ENCODE data around the gene INTS7.

INTS7 gene

DNA sequence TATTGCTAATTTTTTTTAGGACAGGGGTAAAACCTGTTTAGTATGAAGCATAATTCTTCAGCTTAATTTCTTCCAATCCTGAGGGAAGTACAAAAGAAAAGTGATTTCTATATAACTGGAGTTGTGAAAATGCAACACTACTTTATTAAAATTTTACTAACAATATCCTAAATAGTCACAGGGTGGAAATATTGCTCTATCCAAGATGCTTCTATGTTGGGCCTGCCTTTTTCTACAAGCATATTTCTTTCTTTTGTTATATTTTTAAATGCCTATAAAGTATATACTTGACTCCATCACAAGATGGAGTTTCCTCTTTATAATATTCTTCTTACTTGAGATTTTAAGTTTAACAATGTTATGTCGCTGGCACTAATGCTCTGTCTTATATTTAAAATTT is 38.1 kb upstream of the INTS7 start:
- peak; percentile 15 for DNase-seq (ENCODE audit: low read depth)
- TF ChIP-seq, protein P1, sequence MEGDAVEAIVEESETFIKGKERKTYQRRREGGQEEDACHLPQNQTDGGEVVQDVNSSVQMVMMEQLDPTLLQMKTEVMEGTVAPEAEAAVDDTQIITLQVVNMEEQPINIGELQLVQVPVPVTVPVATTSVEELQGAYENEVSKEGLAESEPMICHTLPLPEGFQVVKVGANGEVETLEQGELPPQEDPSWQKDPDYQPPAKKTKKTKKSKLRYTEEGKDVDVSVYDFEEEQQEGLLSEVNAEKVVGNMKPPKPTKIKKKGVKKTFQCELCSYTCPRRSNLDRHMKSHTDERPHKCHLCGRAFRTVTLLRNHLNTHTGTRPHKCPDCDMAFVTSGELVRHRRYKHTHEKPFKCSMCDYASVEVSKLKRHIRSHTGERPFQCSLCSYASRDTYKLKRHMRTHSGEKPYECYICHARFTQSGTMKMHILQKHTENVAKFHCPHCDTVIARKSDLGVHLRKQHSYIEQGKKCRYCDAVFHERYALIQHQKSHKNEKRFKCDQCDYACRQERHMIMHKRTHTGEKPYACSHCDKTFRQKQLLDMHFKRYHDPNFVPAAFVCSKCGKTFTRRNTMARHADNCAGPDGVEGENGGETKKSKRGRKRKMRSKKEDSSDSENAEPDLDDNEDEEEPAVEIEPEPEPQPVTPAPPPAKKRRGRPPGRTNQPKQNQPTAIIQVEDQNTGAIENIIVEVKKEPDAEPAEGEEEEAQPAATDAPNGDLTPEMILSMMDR (conservative IDR thresholded peaks at IDR 0.05; ENCODE audit: control insufficient read depth, insufficient read depth, low read depth, low read length): no peak
- H3K4me3 ChIP-seq (ENCODE audit: control insufficient read depth, low read depth, low read length): no peak overlapping the region

GRCh38 chr1:212072047-212072446 is 36.7 kb upstream of the INTS7 start:
- TF ChIP-seq, protein P1 (conservative IDR thresholded peaks at IDR 0.05; ENCODE audit: control insufficient read depth, insufficient read depth, low read depth, low read length): no peak
- no peak overlapping the region for H3K4me3 ChIP-seq (ENCODE audit: control insufficient read depth, low read depth, low read length)
- DNase-seq (ENCODE audit: low read depth): no peak

GRCh38 chr1:212070720-212071302 is 35.5 kb upstream of the INTS7 start:
- DNase-seq (ENCODE audit: low read depth): peak; percentile 65
- H3K4me3 ChIP-seq (ENCODE audit: control insufficient read depth, low read depth, low read length): no peak overlapping the region
- TF ChIP-seq, protein P1 (conservative IDR thresholded peaks at IDR 0.05; ENCODE audit: control insufficient read depth, insufficient read depth, low read depth, low read length): peak; percentile 77

DNA sequence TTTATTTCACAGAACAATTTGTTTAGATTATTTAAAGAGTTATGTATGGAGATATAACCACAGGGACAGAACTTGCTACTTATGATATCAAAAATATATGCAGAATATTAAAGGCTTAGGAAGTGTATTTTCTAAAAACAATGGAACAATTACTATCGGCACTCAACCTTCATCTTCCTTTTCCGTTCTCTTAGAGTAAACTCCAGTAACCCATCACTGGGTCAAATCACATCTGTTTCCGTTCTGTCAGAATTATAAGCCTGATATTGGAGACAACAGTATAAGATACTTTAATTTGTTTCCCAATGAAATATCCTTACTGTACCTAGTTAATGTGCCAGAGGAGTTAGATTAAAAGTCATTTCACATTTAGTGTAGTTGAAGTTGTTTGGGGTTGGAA is 32.4 kb upstream of the INTS7 start:
- no peak overlapping the region for H3K4me3 ChIP-seq (ENCODE audit: control insufficient read depth, low read depth, low read length)
- TF ChIP-seq, protein P1 (conservative IDR thresholded peaks at IDR 0.05; ENCODE audit: control insufficient read depth, insufficient read depth, low read depth, low read length): no peak
- no peak for DNase-seq (ENCODE audit: low read depth)

GRCh38 chr1:212062832-212063438 is 27.6 kb upstream of the INTS7 start:
- TF ChIP-seq, protein P1 (conservative IDR thresholded peaks at IDR 0.05; ENCODE audit: control insufficient read depth, insufficient read depth, low read depth, low read length): peak; percentile 68
- peak; percentile 64 for DNase-seq (ENCODE audit: low read depth)

DNA sequence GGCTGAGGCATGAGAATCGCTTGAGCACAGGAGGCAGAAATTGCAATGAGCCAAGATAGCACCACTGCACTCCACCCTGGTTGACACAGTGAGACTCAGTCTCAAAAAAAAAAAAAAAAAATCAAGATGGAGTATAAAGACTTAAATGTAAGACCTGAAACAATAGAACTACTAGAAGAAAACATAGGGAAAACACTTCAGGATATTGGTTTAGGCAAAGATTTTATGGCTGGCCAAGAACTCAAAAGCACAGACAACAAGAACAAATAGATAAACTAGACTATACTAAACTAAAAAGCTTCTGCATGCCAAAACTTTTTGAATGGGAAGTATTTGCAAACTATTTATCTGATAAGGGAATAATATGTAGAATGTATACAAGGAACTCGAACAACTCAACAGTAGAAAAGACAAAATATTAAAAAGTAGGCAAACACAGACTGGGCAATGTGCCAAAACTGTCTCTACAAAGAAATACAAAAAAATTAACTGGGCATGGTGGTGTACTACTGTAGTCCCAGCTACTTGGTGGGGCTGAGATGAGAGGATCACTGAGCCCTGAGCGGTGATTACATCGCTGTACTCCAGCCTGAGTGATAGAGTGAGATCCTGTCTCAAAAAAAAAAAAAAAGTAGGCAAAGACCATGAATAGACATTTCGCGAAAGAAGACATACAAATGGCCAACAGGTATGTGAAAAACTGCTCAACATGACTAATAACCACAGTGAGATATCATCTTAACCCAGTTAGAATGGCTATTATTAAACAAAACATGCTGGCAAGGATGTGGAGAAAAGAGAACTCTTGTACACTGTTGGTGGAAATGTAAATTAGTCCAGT is 25.5 kb upstream of the INTS7 start:
- H3K4me3 ChIP-seq (ENCODE audit: control insufficient read depth, low read depth, low read length): no peak overlapping the region
- DNase-seq (ENCODE audit: low read depth): no peak
- TF ChIP-seq, protein P1 (conservative IDR thresholded peaks at IDR 0.05; ENCODE audit: control insufficient read depth, insufficient read depth, low read depth, low read length): no peak

More at GRCh38 chr1:212062832-212063438, 27.6 kb upstream of the INTS7 start:
- no peak overlapping the region for H3K4me3 ChIP-seq (ENCODE audit: control insufficient read depth, low read depth, low read length)

Measured in fibroblast of mammary gland (primary cell).